Tibial nerve (tissue), 4 donors: ENCODE results near the gene UVSSA. TPM values are rescaled to one million over a fixed set of nuclear protein-coding genes. Genes with fewer than 3 reads are reported as not detected.
"Not testable (repeated sequence)": the region's sequence is repeated elsewhere in the genome, so short reads cannot be mapped to it uniquely, and the experiment has no call there.

Source experiments
- DNase-seq, 2 donors: peaks; one replicate each; pipeline ENCODE4 v3.0.0-alpha.2; 2019; ENCODE audit warnings: low spot score in 2 of 2
- H3K27ac ChIP-seq, 4 donors: fragments of 200-600 bp; sonication (generic) in 3 of 4; one replicate each; pipeline ENCODE4 v1.5.1; 2017 to 2019; ENCODE audit warnings: mild to moderate bottlenecking in 1 of 4
- H3K27me3 ChIP-seq, 2 donors: fragments of 200-600 bp; sonication (generic) in 1 of 2; one replicate each; pipeline versions ENCODE4 v1.5.1 to v1.6.0; 2017 to 2019
- H3K36me3 ChIP-seq, 3 donors: fragments of 200-600 bp; sonication (generic); one replicate each; pipeline ENCODE4 v1.5.1; 2018 to 2019
- H3K4me1 ChIP-seq, 4 donors: fragments of 200-600 bp; sonication (generic) in 3 of 4; one replicate each; pipeline ENCODE4 v1.5.1; 2017 to 2019
- H3K4me3 ChIP-seq, 4 donors: fragments of 200-600 bp; sonication (generic) in 3 of 4; one replicate each; pipeline ENCODE4 v1.5.1; 2017 to 2019; ENCODE audit warnings: mild to moderate bottlenecking in 1 of 4, moderate library complexity in 1 of 4
- H3K9me3 ChIP-seq, 4 donors: fragments of 200-600 bp; sonication (generic) in 3 of 4; one replicate each; pipeline ENCODE4 v1.5.1; 2017 to 2019
- CTCF ChIP-seq, 5 experiments: fragments of 200-600 bp in 3 of 5; fragments of 450-650 bp in 2 of 5; sonication (generic) in 3 of 5; IDR thresholded peaks; one replicate each; pipeline ENCODE4 v1.5.1; 2016 to 2019; ENCODE audit warnings: antibody characterized with exemption in 5 of 5, mild to moderate bottlenecking in 3 of 5, moderate library complexity in 2 of 5
- EP300 ChIP-seq, 2 donors: sonication (generic); formaldehyde crosslinking; IDR thresholded peaks; one replicate each; pipeline ENCODE4 v1.6.1; 2017; ENCODE audit warnings: antibody characterized with exemption in 2 of 2, mild to moderate bottlenecking in 1 of 2
- POLR2A ChIP-seq, 2 donors: fragments of 450-650 bp; IDR thresholded peaks; one replicate each; pipeline ENCODE4 v1.6.1; 2017; ENCODE audit warnings: antibody characterized with exemption in 2 of 2, mild to moderate bottlenecking in 2 of 2, moderate library complexity in 2 of 2
- WGBS, 2 donors: methylation state at CpG; one replicate each; pipeline ENCODE4 v1.1.5; 2018; 5-methylcytosine and 5-hydroxymethylcytosine counted together
- total RNA-seq, 4 donors: library from RNA; depleted of rRNA; stranded (reverse); fragments of >200 nt; gene quantifications; one replicate each; pipeline ENCODE4 v1.1.0, GENCODE V29; 2016

Gene UVSSA
- total RNA-seq, 4 donors from 2014 or later = 29.8 to 72.0 (median 30.4) TPM

GRCh38 chr4:1323280-1323634 lies 23.8 kb upstream of the UVSSA start:
- no peak overlapping the region for H3K4me3 ChIP-seq
- H3K27me3 ChIP-seq = no peaks in the 10 kb centered on the region
- H3K4me1 ChIP-seq = no peaks in the 10 kb centered on the region
- peaks cover 0 to 82% (median 14%) of the 10 kb centered on the region in 3 donors for H3K36me3 ChIP-seq
- TF ChIP-seq POLR2A (IDR thresholded peaks at IDR 0.05) = no peak
- no peak for TF ChIP-seq CTCF (IDR thresholded peaks at IDR 0.05)
- no peak for TF ChIP-seq EP300 (IDR thresholded peaks at IDR 0.05)
- WGBS, 2 donors = 91 to 96% methylated on average over 8 of the region's 8 CpGs
- no peak for DNase-seq
- no peak overlapping the region for H3K27ac ChIP-seq
- no peaks in the 10 kb centered on the region for H3K9me3 ChIP-seq

GRCh38 chr4:1323635-1324442 lies 23.2 kb upstream of the UVSSA start:
- WGBS, 2 donors = 88 to 92% methylated on average over 10 to 11 of the region's 11 CpGs
- H3K36me3 ChIP-seq = peaks cover 0 to 82% (median 14%) of the 10 kb centered on the region in 3 donors
- H3K9me3 ChIP-seq = no peaks in the 10 kb centered on the region
- H3K4me3 ChIP-seq = no peak overlapping the region
- H3K27ac ChIP-seq = no peak overlapping the region
- DNase-seq = no peak
- no peaks in the 10 kb centered on the region for H3K4me1 ChIP-seq
- H3K27me3 ChIP-seq = no peaks in the 10 kb centered on the region
- TF ChIP-seq CTCF (IDR thresholded peaks at IDR 0.05) = no peak

DNA sequence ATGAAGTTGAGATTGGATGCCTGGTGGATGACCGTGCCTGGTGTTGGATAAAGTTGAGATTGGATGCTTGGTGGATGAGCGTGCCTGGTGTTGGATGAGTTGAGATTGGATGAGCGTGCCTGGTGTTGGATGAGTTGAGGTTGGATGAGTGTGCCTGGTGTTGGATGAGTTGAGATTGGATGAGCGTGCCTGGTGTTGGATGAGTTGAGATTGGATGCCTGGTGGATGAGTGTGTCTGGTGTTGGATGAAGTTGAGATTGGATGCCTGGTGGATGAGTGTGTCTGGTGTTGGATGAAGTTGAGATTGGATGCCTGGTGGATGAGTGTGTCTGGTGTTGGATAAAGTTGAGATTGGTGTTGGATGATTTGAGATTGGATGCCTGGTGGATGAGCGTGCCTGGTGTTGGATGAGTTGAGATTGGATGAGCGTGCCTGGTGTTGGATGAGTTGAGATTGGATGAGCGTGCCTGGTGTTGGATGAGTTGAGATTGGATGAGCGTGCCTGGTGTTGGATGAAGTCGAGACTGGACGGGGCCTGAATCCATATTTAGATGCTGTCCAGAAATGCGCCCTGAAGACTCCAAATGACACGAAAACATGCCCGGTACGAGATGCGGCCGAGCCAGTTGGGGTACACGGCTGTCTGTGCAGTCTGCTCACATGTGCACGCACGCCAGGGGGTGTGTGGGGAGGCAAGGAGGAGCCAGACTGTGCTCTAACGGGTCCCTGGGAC lies 22.4 kb upstream of the UVSSA start:
- peaks cover 0 to 82% (median 14%) of the 10 kb centered on the region in 3 donors for H3K36me3 ChIP-seq
- H3K9me3 ChIP-seq, DNase-seq, H3K4me1 ChIP-seq, H3K4me3 ChIP-seq, H3K27me3 ChIP-seq, H3K27ac ChIP-seq: not testable (repeated sequence)
- WGBS, 2 donors = 91 to 95% methylated on average over 20 of the region's 20 CpGs

- Histone ChIP-seq H3K9me3 (no peaks in the 10 kb centered on the region), H3K36me3 (peaks cover 0 to 85% (median 14%) of the 10 kb centered on the region in 3 donors), H3K27me3 (no peaks in the 10 kb centered on the region), H3K4me1 (no peaks in the 10 kb centered on the region), H3K4me3 (no peak overlapping the region), H3K27ac (no peak overlapping the region)
- TF ChIP-seq POLR2A (IDR thresholded peaks at IDR 0.05) = no peak
- no peak for TF ChIP-seq CTCF (IDR thresholded peaks at IDR 0.05)
- TF ChIP-seq EP300 (IDR thresholded peaks at IDR 0.05) = no peak
- 92 to 95% methylated on average over 11 of the region's 11 CpGs for WGBS, 2 donors
- no peak for DNase-seq
Observed at GRCh38 chr4:1325176-1325480, 21.9 kb upstream of the UVSSA start.

GRCh38 chr4:1325681-1326635 lies 21.1 kb upstream of the UVSSA start:
- H3K36me3 ChIP-seq = peaks cover 0 to 85% (median 14%) of the 10 kb centered on the region in 3 donors
- H3K9me3 ChIP-seq = no peaks in the 10 kb centered on the region
- 91% methylated on average over 24 to 35 of the region's 35 CpGs for WGBS, 2 donors
- no peak overlapping the region for H3K4me3 ChIP-seq
- H3K4me1 ChIP-seq = no peaks in the 10 kb centered on the region
- no peaks in the 10 kb centered on the region for H3K27me3 ChIP-seq
- TF ChIP-seq CTCF (IDR thresholded peaks at IDR 0.05) (no peak), EP300 (IDR thresholded peaks at IDR 0.05) (no peak), POLR2A (IDR thresholded peaks at IDR 0.05) (no peak)
- no peak overlapping the region for H3K27ac ChIP-seq
- no peak for DNase-seq
